H1 (cell line): ENCODE data around the gene KLC4. TPM values are rescaled to one million over a fixed set of nuclear protein-coding genes. Genes with fewer than 3 reads are reported as not detected.

Source experiments
- BCL11A ChIP-seq, 2 experiments: IDR thresholded peaks; one replicate each; pipeline ENCODE4 v1.6.1; 2011; ENCODE audit warnings: low read depth in 2 of 2, low read length in 2 of 2, mild to moderate bottlenecking in 2 of 2
- BRCA1 ChIP-seq: IDR thresholded peaks from 2 replicates; pipeline ENCODE4 v1.6.1; 2012; ENCODE audit warnings: low read depth, low read length, improper control_type of control experiment
- CHD2 ChIP-seq: IDR thresholded peaks from 2 replicates; pipeline ENCODE4 v1.6.1; 2012; ENCODE audit warnings: low read length, improper control_type of control experiment
- CTCF ChIP-seq, 3 experiments: IDR thresholded peaks; 1 replicate in 2 of 3; 2 replicates in 1 of 3; pipeline versions ENCODE4 v1.5.1 to v1.6.1; 2011; ENCODE audit warnings: low read length in 3 of 3, mild to moderate bottlenecking in 3 of 3, inconsistent platforms in 2 of 3, low read depth in 1 of 3, moderate library complexity in 1 of 3; ENCODE audit not compliant: insufficient read depth in 1 of 3; ENCODE audit errors: control extremely low read depth in 1 of 3
- EP300 ChIP-seq, 2 experiments: IDR thresholded peaks; 1 replicate in 1 of 2; 2 replicates in 1 of 2; pipeline ENCODE4 v1.6.1; 2011 to 2012; ENCODE audit warnings: low read depth in 2 of 2, low read length in 2 of 2, mild to moderate bottlenecking in 2 of 2, borderline replicate concordance in 1 of 2, inconsistent platforms in 1 of 2, moderate library complexity in 1 of 2
- GTF2F1 ChIP-seq: IDR thresholded peaks from 2 replicates; pipeline ENCODE4 v1.6.1; 2012; ENCODE audit warnings: low read depth, low read length, improper control_type of control experiment, borderline replicate concordance
- KDM4A ChIP-seq: IDR thresholded peaks from one replicate; pipeline ENCODE4 v1.7.1; 2012; ENCODE audit warnings: low read depth, mild to moderate bottlenecking, moderate library complexity, low read length, inconsistent platforms; ENCODE audit not compliant: severe bottlenecking
- MAFK ChIP-seq: IDR thresholded peaks from 2 replicates; pipeline ENCODE4 v1.6.1; 2012; ENCODE audit warnings: low read depth, mild to moderate bottlenecking, improper control_type of control experiment, low read length
- NANOG ChIP-seq: IDR thresholded peaks from 2 replicates; pipeline ENCODE4 v1.6.1; 2011; ENCODE audit warnings: low read length, low read depth, mild to moderate bottlenecking, inconsistent platforms; ENCODE audit not compliant: insufficient read depth, poor library complexity, severe bottlenecking
- PHF8 ChIP-seq: fragments of 200-600 bp; sonication (generic); conservative IDR thresholded peaks from 2 replicates; pipeline ENCODE4 v1.7.1; 2012; ENCODE audit warnings: low read depth, mild to moderate bottlenecking, inconsistent platforms, low read length, moderate library complexity
- POU5F1 ChIP-seq: IDR thresholded peaks from 2 replicates; pipeline ENCODE4 v1.6.1; 2011; ENCODE audit warnings: low read depth, mild to moderate bottlenecking, low read length, moderate library complexity
- RFX5 ChIP-seq: IDR thresholded peaks from 2 replicates; pipeline ENCODE4 v1.6.1; 2011; ENCODE audit warnings: low read depth, low read length, improper control_type of control experiment, borderline replicate concordance
- RNF2 ChIP-seq: fragments of 200-900, 300-1000 bp; sonication (generic); IDR thresholded peaks from 2 replicates; pipeline ENCODE4 v1.7.1; 2016; ENCODE audit warnings: borderline replicate concordance, low read depth, mild to moderate bottlenecking, antibody characterized with exemption, low read length; ENCODE audit not compliant: poor library complexity, severe bottlenecking; ENCODE audit errors: missing control alignments
- RXRA ChIP-seq: IDR thresholded peaks from 2 replicates; pipeline ENCODE4 v1.6.1; 2011; ENCODE audit warnings: low read depth, mild to moderate bottlenecking, low read length, moderate library complexity; ENCODE audit not compliant: insufficient read depth
- SAP30 ChIP-seq: fragments of 300-600 bp; sonication (generic); IDR thresholded peaks from 2 replicates; pipeline ENCODE4 v1.7.1; 2012; ENCODE audit warnings: low read length, moderate library complexity, mild to moderate bottlenecking, inconsistent platforms; ENCODE audit not compliant: insufficient read depth, insufficient replicate concordance
- SIRT6 ChIP-seq: IDR thresholded peaks from one replicate; pipeline ENCODE4 v1.7.1; 2012; ENCODE audit warnings: low read length, inconsistent platforms
- SUZ12 ChIP-seq: fragments of 200-600 bp; sonication (generic); IDR thresholded peaks from 2 replicates; pipeline ENCODE4 v1.6.1; 2012; ENCODE audit warnings: mild to moderate bottlenecking, inconsistent platforms, low read length, moderate library complexity, mixed read lengths
- TAF7 ChIP-seq: optimal IDR thresholded peaks from 2 replicates; pipeline ENCODE3; 2011; ENCODE audit warnings: low read depth, mild to moderate bottlenecking, inconsistent platforms, low read length, moderate library complexity, borderline replicate concordance
- ZNF274 ChIP-seq: IDR thresholded peaks from 2 replicates; pipeline ENCODE4 v1.7.0; 2012; ENCODE audit warnings: low read length, borderline replicate concordance; ENCODE audit errors: extremely low read depth
- polyA plus RNA-seq, 7 experiments: library from polyadenylated mRNA; depleted of rRNA in 3 of 7; stranded (reverse) in 5 of 7; unstranded in 2 of 7; fragments of >200 nt in 5 of 7; fragments of 200-250 nt in 2 of 7; gene quantifications; 1 replicate in 5 of 7; 2 replicates in 1 of 7; 4 replicates in 1 of 7; pipeline versions ENCODE4 v1.2.1 to v1.2.3, GENCODE V29; 2011 to 2013; ENCODE audit warnings: missing spikeins in 2 of 7, mixed read lengths in 2 of 7
- total RNA-seq: library from RNA; stranded (reverse); fragmentation: NEBNext Ultra II Directional; extraction: Animal tissue kit (Norgen Biotek cat#: 25700); gene quantifications from 2 replicates; pipeline ENCODE4 v1.2.1, GENCODE V29; 2021
- TF ChIP-seq, protein P1 (sequence below): IDR thresholded peaks from 2 replicates; pipeline ENCODE4 v1.6.1; 2012; ENCODE audit warnings: inconsistent platforms

Gene KLC4
- total and polyA plus RNA-seq, 2 of the 8 experiments (the other 6 are each of a cell fraction or from before 2014, with no cell fraction given): 15.7 to 28.5 TPM

DNA sequence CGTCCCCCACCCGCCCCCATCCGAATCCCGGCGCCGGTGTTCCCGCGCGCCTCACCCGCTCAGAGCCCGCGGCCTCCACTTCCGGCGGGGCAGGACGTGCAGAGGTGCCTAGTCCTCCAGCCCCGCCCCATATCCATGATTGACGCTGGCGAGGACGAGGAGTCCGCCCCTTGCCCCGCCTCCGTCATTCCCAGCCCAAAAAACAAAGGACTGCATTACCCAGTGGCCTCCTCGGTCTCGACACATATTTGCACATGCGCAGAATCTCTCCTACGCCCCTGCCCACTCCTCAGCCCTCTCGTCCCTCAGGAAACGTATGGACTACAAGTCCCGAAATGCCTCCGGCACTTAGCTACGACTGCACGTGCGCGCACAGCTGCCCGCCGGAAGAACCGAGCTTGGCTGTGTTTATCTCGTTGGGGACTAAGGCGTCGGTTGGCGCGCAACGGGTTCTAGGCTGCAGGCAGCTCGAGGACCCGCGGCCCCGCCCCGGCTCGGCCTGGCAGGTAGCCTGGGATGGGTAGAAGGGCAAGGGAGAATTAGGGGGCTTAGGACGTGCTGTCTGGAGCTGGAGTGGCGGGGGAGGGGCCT is 45.5 kb upstream of the KLC4 start, which contains the start of the genes KLHDC3 and MEA1 (continued):
- TF ChIP-seq BCL11A (IDR thresholded peaks at IDR 0.05; ENCODE audit: low read depth in 2 of 2, low read length in 2 of 2) (no peak), CTCF (IDR thresholded peaks at IDR 0.05; ENCODE audit: control extremely low read depth in 1 of 3, insufficient read depth in 1 of 3, low read depth in 1 of 3, low read length in 3 of 3) (no peak), GTF2F1 (no peak), RFX5 (no peak), MAFK (no peak), TAF7 (peak; percentile 24), SAP30 (no peak), CHD2 (no peak; the same call in 1 of the 2 replicates), RNF2 (no peak), PHF8 (0 out of 2 replicates have a peak, but pooled peaks have one; percentile 14), KDM4A (peak; percentile 47), EP300 (IDR thresholded peaks at IDR 0.05; ENCODE audit: borderline replicate concordance in 1 of 2, low read depth in 2 of 2, low read length in 2 of 2) (peak in 1 of 2 experiments; percentile 23; a peak in 1 of 3 replicates), BRCA1 (no peak; the same call in 1 of the 2 replicates), RXRA (no peak), NANOG (peak; percentile 59), POU5F1 (no peak), ZNF274 (no peak), SIRT6 (no peak), SUZ12 (no peak)
- TF ChIP-seq, protein P1, sequence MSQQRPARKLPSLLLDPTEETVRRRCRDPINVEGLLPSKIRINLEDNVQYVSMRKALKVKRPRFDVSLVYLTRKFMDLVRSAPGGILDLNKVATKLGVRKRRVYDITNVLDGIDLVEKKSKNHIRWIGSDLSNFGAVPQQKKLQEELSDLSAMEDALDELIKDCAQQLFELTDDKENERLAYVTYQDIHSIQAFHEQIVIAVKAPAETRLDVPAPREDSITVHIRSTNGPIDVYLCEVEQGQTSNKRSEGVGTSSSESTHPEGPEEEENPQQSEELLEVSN: no peak
